Measurements from ENCODE around the gene PROZ.

- TF ChIP-seq, protein P1, sequence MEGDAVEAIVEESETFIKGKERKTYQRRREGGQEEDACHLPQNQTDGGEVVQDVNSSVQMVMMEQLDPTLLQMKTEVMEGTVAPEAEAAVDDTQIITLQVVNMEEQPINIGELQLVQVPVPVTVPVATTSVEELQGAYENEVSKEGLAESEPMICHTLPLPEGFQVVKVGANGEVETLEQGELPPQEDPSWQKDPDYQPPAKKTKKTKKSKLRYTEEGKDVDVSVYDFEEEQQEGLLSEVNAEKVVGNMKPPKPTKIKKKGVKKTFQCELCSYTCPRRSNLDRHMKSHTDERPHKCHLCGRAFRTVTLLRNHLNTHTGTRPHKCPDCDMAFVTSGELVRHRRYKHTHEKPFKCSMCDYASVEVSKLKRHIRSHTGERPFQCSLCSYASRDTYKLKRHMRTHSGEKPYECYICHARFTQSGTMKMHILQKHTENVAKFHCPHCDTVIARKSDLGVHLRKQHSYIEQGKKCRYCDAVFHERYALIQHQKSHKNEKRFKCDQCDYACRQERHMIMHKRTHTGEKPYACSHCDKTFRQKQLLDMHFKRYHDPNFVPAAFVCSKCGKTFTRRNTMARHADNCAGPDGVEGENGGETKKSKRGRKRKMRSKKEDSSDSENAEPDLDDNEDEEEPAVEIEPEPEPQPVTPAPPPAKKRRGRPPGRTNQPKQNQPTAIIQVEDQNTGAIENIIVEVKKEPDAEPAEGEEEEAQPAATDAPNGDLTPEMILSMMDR (IDR thresholded peaks at IDR 0.05; ENCODE audit: low read length): no peak
- no peak for TF ChIP-seq EZH2 (optimal IDR thresholded peaks at IDR 0.05; ENCODE audit: low read depth, low read length)
- TF ChIP-seq EZH2phosphoT487 (IDR thresholded peaks at IDR 0.05; ENCODE audit: low read length): no peak
Measured at GRCh38 chr13:113129921-113130750, 28.3 kb upstream of the PROZ start.

All from MM.1S (cell line).